HepG2 (cell line): ENCODE results near the gene PCDHB3. TPM values are rescaled to one million over a fixed set of nuclear protein-coding genes. Genes with fewer than 3 reads are reported as not detected.
A peak's percentile ranks its signal among the peaks of the same experiment; 100 is the strongest.

Experiments
- CBFB ChIP-seq: sonication (generic); formaldehyde crosslinking; IDR thresholded peaks from 2 replicates; pipeline ENCODE4 v1.4.0; 2020; ENCODE audit warnings: missing genetic modification reagents
- CHCHD3 ChIP-seq: sonication (generic); formaldehyde crosslinking; IDR thresholded peaks from 2 replicates; pipeline ENCODE4 v1.8.0; 2022; ENCODE audit warnings: mild to moderate bottlenecking, missing genetic modification reagents, moderate library complexity
- ELF1 ChIP-seq: sonication (generic); formaldehyde crosslinking; IDR thresholded peaks from 2 replicates; pipeline ENCODE4 v1.4.0; 2020; ENCODE audit warnings: missing genetic modification reagents
- GABPB1 ChIP-seq: IDR thresholded peaks from 2 replicates; pipeline ENCODE4 v1.6.1; 2016; ENCODE audit warnings: mild to moderate bottlenecking, missing genetic modification reagents, moderate library complexity, missing compliant biosample characterization
- GZF1 ChIP-seq: sonication (generic); formaldehyde crosslinking; IDR thresholded peaks from 2 replicates; pipeline ENCODE4 v1.5.1; 2020; ENCODE audit warnings: mild to moderate bottlenecking, missing genetic modification reagents
- HMGXB4 ChIP-seq, 2 experiments: sonication (generic) in 1 of 2; formaldehyde crosslinking in 1 of 2; IDR thresholded peaks; 2 replicates each; pipeline versions ENCODE4 v1.4.0 to v1.6.1; 2018 to 2020; ENCODE audit warnings: missing genetic modification reagents in 2 of 2, borderline replicate concordance in 1 of 2, low read depth in 1 of 2, mild to moderate bottlenecking in 1 of 2, missing biosample characterization in 1 of 2
- KAT8 ChIP-seq: IDR thresholded peaks from 2 replicates; pipeline ENCODE4 v1.6.1; 2016; ENCODE audit warnings: missing genetic modification reagents, missing compliant biosample characterization
- PHF8 ChIP-seq: sonication (generic); formaldehyde crosslinking; IDR thresholded peaks from 2 replicates; pipeline ENCODE4 v1.5.0; 2020; ENCODE audit warnings: missing genetic modification reagents
- RARA ChIP-seq: IDR thresholded peaks from 2 replicates; pipeline ENCODE4 v1.6.1; 2016; ENCODE audit warnings: missing genetic modification reagents, missing compliant biosample characterization
- SIX4 ChIP-seq: sonication (generic); formaldehyde crosslinking; IDR thresholded peaks from 2 replicates; pipeline ENCODE4 v1.4.0; 2020; ENCODE audit warnings: missing genetic modification reagents
- SMYD3 ChIP-seq: sonication (generic); formaldehyde crosslinking; IDR thresholded peaks from 2 replicates; pipeline ENCODE4 v1.8.1; 2023; ENCODE audit warnings: mild to moderate bottlenecking, missing genetic modification reagents
- STAG1 ChIP-seq: sonication (generic); formaldehyde crosslinking; IDR thresholded peaks from 2 replicates; pipeline ENCODE4 v1.4.0; 2020; ENCODE audit warnings: missing genetic modification reagents
- XRCC5 ChIP-seq: fragments of 200-400 bp; formaldehyde crosslinking; optimal IDR thresholded peaks from 2 replicates; pipeline ENCODE3; 2017; ENCODE audit warnings: mild to moderate bottlenecking, low read length
- ZMAT3 ChIP-seq: sonication (generic); formaldehyde crosslinking; conservative IDR thresholded peaks from 2 replicates; pipeline ENCODE4 v1.7.0; 2021; ENCODE audit warnings: missing genetic modification reagents
- ZNF546 ChIP-seq: sonication (generic); formaldehyde crosslinking; conservative IDR thresholded peaks from 2 replicates; pipeline ENCODE4 v1.8.1; 2023; ENCODE audit warnings: mild to moderate bottlenecking, missing genetic modification reagents
- ZNF788 ChIP-seq: sonication (generic); formaldehyde crosslinking; IDR thresholded peaks from 2 replicates; pipeline ENCODE4 v1.5.0; 2020; ENCODE audit warnings: mild to moderate bottlenecking, missing genetic modification reagents, borderline replicate concordance
- ZSCAN9 ChIP-seq: IDR thresholded peaks from 2 replicates; pipeline ENCODE4 v1.6.1; 2016; ENCODE audit warnings: borderline replicate concordance
- polyA plus RNA-seq, 8 experiments: library from polyadenylated mRNA; depleted of rRNA in 3 of 8; stranded (reverse) in 7 of 8; unstranded in 1 of 8; fragments of >200 nt; fragmentation: Illumina TruSeq in 4 of 8; extraction: Trizol in 4 of 8; gene quantifications; 2 replicates each; pipeline versions ENCODE4 v1.2.1 to v1.2.3, GENCODE V29; 2011 to 2016; ENCODE audit warnings: low read depth in 4 of 8, missing spikeins in 1 of 8, mixed read lengths in 1 of 8; ENCODE audit not compliant: insufficient read depth in 1 of 8
- total RNA-seq, 5 experiments: library from RNA; depleted of rRNA; stranded (reverse); fragments of >200 nt; fragmentation: Illumina TruSeq; extraction: Trizol; gene quantifications; 2 replicates each; pipeline ENCODE4 v1.2.3, GENCODE V29; 2016; ENCODE audit warnings: low read depth in 1 of 5
- TF ChIP-seq, protein P1 (sequence below): sonication (generic); formaldehyde crosslinking; IDR thresholded peaks from 2 replicates; pipeline ENCODE4 v1.5.0; 2020; ENCODE audit warnings: missing genetic modification reagents
- TF ChIP-seq, protein P2 (sequence below): sonication (generic); formaldehyde crosslinking; IDR thresholded peaks from 2 replicates; pipeline ENCODE4 v1.5.0; 2020; ENCODE audit warnings: mild to moderate bottlenecking, missing genetic modification reagents
- TF ChIP-seq, protein P3 (sequence below): sonication (generic); formaldehyde crosslinking; IDR thresholded peaks from 2 replicates; pipeline ENCODE4 v1.8.0; 2022; ENCODE audit warnings: low read depth, missing genetic modification reagents
- TF ChIP-seq, protein P4 (sequence below): sonication (generic); formaldehyde crosslinking; conservative IDR thresholded peaks from 2 replicates; pipeline ENCODE4 v1.4.0; 2020; ENCODE audit warnings: missing genetic modification reagents

The PCDHB3 gene
- total and polyA plus RNA-seq, 2 of the 13 experiments (the other 11 are each of a cell fraction or from before 2014, with no cell fraction given) = 0.25 to 0.29 TPM

DNA sequence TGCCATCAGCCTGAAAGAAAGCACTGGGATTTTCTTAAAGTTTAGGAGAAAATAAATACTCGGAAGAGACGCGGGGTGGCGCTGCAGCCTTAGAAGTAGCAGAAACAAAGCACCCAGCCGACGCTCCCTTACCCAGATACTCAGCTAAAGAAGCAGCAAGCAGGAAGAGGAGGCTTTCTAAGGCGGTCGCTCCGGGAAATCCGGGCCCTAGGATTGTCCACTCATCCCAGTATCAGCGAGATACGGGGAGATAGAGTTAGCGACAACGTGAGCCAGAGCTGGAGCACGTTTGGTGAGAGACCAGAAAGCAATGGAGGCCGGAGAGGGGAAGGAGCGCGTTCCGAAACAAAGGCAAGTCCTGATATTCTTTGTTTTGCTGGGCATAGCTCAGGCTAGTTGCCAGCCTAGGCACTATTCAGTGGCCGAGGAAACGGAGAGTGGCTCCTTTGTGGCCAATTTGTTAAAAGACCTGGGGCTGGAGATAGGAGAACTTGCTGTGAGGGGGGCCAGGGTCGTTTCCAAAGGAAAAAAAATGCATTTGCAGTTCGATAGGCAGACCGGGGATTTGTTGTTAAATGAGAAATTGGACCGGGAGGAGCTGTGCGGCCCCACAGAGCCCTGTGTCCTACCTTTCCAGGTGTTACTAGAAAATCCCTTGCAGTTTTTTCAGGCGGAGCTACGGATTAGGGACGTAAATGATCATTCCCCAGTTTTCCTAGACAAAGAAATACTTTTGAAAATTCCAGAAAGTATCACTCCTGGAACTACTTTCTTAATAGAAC is 5.6 kb upstream of the PCDHB3 start, which contains the start of gene PCDHB2 (continued):
- TF ChIP-seq, protein P1, sequence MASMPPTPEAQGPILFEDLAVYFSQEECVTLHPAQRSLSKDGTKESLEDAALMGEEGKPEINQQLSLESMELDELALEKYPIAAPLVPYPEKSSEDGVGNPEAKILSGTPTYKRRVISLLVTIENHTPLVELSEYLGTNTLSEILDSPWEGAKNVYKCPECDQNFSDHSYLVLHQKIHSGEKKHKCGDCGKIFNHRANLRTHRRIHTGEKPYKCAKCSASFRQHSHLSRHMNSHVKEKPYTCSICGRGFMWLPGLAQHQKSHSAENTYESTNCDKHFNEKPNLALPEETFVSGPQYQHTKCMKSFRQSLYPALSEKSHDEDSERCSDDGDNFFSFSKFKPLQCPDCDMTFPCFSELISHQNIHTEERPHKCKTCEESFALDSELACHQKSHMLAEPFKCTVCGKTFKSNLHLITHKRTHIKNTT (CRISPR knock-in tag) = no peak
- TF ChIP-seq CHCHD3 (CRISPR knock-in tag) (no peak), CBFB (CRISPR knock-in tag) (no peak), RARA (0 out of 2 replicates have a peak, but pooled peaks have one; percentile 8), ZSCAN9 (CRISPR knock-in tag) (0 out of 2 replicates have a peak, but pooled peaks have one; percentile 48), GABPB1 (0 out of 2 replicates have a peak, but pooled peaks have one; percentile 24), SMYD3 (CRISPR knock-in tag) (no peak), KAT8 (CRISPR knock-in tag) (peak; percentile 78), XRCC5 (peak; percentile 79), PHF8 (CRISPR knock-in tag) (peak; percentile 77), ZMAT3 (CRISPR knock-in tag) (no peak), HMGXB4 (CRISPR knock-in tag; IDR thresholded peaks at IDR 0.05; ENCODE audit: borderline replicate concordance in 1 of 2, low read depth in 1 of 2) (peak; percentile 92 to 97), ELF1 (CRISPR knock-in tag) (peak; percentile 60; the same call in 1 of the 2 replicates), ZNF546 (no peak), GZF1 (no peak), STAG1 (peak; percentile 64), ZNF788 (CRISPR knock-in tag) (no peak), SIX4 (CRISPR knock-in tag) (no peak)
- TF ChIP-seq, protein P2, sequence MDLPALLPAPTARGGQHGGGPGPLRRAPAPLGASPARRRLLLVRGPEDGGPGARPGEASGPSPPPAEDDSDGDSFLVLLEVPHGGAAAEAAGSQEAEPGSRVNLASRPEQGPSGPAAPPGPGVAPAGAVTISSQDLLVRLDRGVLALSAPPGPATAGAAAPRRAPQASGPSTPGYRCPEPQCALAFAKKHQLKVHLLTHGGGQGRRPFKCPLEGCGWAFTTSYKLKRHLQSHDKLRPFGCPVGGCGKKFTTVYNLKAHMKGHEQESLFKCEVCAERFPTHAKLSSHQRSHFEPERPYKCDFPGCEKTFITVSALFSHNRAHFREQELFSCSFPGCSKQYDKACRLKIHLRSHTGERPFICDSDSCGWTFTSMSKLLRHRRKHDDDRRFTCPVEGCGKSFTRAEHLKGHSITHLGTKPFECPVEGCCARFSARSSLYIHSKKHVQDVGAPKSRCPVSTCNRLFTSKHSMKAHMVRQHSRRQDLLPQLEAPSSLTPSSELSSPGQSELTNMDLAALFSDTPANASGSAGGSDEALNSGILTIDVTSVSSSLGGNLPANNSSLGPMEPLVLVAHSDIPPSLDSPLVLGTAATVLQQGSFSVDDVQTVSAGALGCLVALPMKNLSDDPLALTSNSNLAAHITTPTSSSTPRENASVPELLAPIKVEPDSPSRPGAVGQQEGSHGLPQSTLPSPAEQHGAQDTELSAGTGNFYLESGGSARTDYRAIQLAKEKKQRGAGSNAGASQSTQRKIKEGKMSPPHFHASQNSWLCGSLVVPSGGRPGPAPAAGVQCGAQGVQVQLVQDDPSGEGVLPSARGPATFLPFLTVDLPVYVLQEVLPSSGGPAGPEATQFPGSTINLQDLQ (CRISPR knock-in tag) = peak; percentile 38; the same call in 1 of the 2 replicates
- TF ChIP-seq, protein P3, sequence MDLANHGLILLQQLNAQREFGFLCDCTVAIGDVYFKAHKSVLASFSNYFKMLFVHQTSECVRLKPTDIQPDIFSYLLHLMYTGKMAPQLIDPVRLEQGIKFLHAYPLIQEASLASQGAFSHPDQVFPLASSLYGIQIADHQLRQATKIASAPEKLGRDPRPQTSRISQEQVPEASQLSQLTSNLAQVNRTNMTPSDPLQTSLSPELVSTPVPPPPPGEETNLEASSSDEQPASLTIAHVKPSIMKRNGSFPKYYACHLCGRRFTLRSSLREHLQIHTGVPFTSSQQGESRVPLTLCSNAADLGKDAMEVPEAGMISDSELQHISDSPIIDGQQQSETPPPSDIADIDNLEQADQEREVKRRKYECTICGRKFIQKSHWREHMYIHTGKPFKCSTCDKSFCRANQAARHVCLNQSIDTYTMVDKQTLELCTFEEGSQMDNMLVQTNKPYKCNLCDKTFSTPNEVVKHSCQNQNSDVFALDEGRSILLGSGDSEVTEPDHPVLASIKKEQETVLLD = no peak
- TF ChIP-seq, protein P4, sequence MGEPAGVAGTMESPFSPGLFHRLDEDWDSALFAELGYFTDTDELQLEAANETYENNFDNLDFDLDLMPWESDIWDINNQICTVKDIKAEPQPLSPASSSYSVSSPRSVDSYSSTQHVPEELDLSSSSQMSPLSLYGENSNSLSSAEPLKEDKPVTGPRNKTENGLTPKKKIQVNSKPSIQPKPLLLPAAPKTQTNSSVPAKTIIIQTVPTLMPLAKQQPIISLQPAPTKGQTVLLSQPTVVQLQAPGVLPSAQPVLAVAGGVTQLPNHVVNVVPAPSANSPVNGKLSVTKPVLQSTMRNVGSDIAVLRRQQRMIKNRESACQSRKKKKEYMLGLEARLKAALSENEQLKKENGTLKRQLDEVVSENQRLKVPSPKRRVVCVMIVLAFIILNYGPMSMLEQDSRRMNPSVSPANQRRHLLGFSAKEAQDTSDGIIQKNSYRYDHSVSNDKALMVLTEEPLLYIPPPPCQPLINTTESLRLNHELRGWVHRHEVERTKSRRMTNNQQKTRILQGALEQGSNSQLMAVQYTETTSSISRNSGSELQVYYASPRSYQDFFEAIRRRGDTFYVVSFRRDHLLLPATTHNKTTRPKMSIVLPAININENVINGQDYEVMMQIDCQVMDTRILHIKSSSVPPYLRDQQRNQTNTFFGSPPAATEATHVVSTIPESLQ (CRISPR knock-in tag) = no peak
